KMS-11 (cell line): ENCODE data around the gene PIGT.
A peak's percentile ranks its signal among the peaks of the same experiment; 100 is the strongest.

Source experiments
- H2AFZ ChIP-seq: fragments of 200-600 bp; sonication (generic); 2 replicates; pipeline ENCODE4 v1.6.1; 2016; ENCODE audit warnings: antibody characterized with exemption, mixed run types, low read depth
- H3K27ac ChIP-seq: fragments of 200-600 bp; sonication (generic); 2 replicates; pipeline ENCODE4 v1.6.1; 2016; ENCODE audit warnings: mild to moderate bottlenecking, mixed run types
- H3K27me3 ChIP-seq: fragments of 200-600 bp; sonication (generic); 2 replicates; pipeline ENCODE4 v1.6.1; 2017; ENCODE audit warnings: mild to moderate bottlenecking, low read depth, mixed run types, moderate library complexity; ENCODE audit not compliant: insufficient read depth
- H3K36me3 ChIP-seq: fragments of 200-600 bp; sonication (generic); 2 replicates; pipeline ENCODE4 v1.6.1; 2017; ENCODE audit warnings: mild to moderate bottlenecking, mixed run types; ENCODE audit not compliant: insufficient read depth
- H3K4me1 ChIP-seq: fragments of 200-600 bp; sonication (generic); 2 replicates; pipeline ENCODE4 v1.6.1; 2016; ENCODE audit warnings: mild to moderate bottlenecking, low read depth, mixed run types; ENCODE audit not compliant: poor library complexity, severe bottlenecking
- H3K4me2 ChIP-seq: fragments of 200-600 bp; sonication (generic); 2 replicates; pipeline ENCODE4 v1.7.0; 2016; ENCODE audit warnings: mild to moderate bottlenecking, mixed run types
- H3K4me3 ChIP-seq: fragments of 200-600 bp; sonication (generic); IDR thresholded peaks from 2 replicates; pipeline ENCODE4 v1.6.1; 2017; ENCODE audit warnings: low read depth, low read length, mixed read lengths; ENCODE audit not compliant: insufficient read depth
- H3K79me2 ChIP-seq: fragments of 200-600 bp; sonication (generic); 2 replicates; pipeline ENCODE4 v1.6.1; 2016; ENCODE audit warnings: low read depth, mixed run types; ENCODE audit not compliant: insufficient read depth
- H3K9ac ChIP-seq: fragments of 200-600 bp; sonication (generic); 2 replicates; pipeline ENCODE4 v1.6.1; 2016; ENCODE audit warnings: mild to moderate bottlenecking, mixed run types
- H4K20me1 ChIP-seq: fragments of 200-600 bp; sonication (generic); 2 replicates; pipeline ENCODE4 v1.6.1; 2016; ENCODE audit warnings: mild to moderate bottlenecking, mixed run types; ENCODE audit not compliant: insufficient read depth
- TF ChIP-seq, protein P1 (sequence below): fragments of 200-600 bp; sonication (generic); conservative IDR thresholded peaks from 2 replicates; pipeline ENCODE4 v1.6.1; 2017; ENCODE audit warnings: low read depth, mild to moderate bottlenecking, antibody characterized with exemption, low read length, moderate library complexity, mixed read lengths

PIGT gene

DNA sequence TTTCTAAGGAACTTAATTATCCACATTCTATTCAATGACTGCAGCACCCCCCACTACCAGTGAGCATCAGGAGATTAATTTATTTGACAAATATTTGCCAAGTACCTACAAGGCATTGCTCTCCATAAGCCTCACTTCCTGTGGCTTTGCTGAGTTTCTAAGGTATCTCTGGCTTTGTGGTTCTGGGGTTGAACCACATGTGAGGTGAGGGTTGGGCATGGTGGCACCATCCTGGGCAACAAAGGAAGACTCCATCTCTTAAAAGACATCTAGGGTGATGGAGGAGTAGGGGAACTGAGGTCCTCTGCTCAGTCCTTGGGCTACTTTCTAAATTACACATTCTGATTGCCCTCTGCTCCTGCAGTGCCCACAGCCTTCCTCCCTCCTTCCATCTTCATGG is 28.1 kb downstream of the PIGT start:
- H3K4me2 ChIP-seq: peak overlapping the region; percentile 37; the same call in 1 of the 2 replicates
- peaks cover 14% of the 10 kb centered on the region for H3K4me1 ChIP-seq
- H4K20me1 ChIP-seq: no peaks in the 10 kb centered on the region
- no peak overlapping the region for H3K27ac ChIP-seq
- no peaks in the 10 kb centered on the region for H3K27me3 ChIP-seq
- no peak overlapping the region for H2AFZ ChIP-seq
- no peaks in the 10 kb centered on the region for H3K79me2 ChIP-seq
- TF ChIP-seq, protein P1, sequence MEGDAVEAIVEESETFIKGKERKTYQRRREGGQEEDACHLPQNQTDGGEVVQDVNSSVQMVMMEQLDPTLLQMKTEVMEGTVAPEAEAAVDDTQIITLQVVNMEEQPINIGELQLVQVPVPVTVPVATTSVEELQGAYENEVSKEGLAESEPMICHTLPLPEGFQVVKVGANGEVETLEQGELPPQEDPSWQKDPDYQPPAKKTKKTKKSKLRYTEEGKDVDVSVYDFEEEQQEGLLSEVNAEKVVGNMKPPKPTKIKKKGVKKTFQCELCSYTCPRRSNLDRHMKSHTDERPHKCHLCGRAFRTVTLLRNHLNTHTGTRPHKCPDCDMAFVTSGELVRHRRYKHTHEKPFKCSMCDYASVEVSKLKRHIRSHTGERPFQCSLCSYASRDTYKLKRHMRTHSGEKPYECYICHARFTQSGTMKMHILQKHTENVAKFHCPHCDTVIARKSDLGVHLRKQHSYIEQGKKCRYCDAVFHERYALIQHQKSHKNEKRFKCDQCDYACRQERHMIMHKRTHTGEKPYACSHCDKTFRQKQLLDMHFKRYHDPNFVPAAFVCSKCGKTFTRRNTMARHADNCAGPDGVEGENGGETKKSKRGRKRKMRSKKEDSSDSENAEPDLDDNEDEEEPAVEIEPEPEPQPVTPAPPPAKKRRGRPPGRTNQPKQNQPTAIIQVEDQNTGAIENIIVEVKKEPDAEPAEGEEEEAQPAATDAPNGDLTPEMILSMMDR: no peak
- no peak overlapping the region for H3K4me3 ChIP-seq
- no peaks in the 10 kb centered on the region for H3K36me3 ChIP-seq
- no peak overlapping the region for H3K9ac ChIP-seq

DNA sequence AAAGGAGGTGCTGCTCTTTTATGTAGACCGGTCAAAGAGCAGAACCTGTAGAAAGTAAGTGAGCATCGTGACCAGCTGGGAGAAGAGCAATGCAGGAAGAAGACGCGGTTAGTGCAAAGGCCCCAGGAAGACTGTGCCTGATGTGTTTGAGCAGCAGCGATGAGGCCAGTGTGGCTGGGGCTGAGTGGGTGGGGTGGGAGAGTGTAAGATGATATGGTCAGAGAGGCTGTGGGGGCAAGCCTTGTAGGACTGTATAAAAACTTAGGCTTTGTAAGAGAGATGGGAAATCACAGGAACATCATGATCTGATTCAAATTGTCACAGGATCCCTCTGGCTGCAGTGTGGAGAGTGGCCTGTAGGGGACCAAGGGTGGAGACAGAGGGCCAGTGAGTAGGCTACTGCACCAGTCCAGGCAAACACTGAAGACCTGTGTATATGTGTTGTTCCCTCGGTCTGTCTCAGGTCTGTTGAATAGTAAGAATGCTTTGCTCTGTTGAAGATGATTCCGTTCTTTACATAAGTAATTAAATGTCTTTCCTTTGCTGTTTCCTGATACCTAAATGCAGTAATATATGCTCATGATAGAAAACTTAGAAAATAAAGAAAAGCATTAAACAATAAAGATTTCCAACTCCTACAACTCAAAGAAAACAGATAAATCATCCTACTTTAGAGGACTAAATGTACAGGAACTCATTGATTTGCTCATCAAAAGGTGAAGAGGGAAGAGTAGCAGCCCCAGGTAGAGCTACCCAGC is 30.0 kb downstream of the PIGT start:
- TF ChIP-seq, protein P1: peak; percentile 84
- H3K36me3 ChIP-seq: no peaks in the 10 kb centered on the region
- no peak overlapping the region for H3K9ac ChIP-seq
- no peak overlapping the region for H3K4me2 ChIP-seq
- no peak overlapping the region for H3K27ac ChIP-seq
- no peak overlapping the region for H2AFZ ChIP-seq
- peaks cover 14% of the 10 kb centered on the region for H3K4me1 ChIP-seq
- H3K79me2 ChIP-seq: no peaks in the 10 kb centered on the region
- H4K20me1 ChIP-seq: no peaks in the 10 kb centered on the region
- no peak overlapping the region for H3K4me3 ChIP-seq
- no peaks in the 10 kb centered on the region for H3K27me3 ChIP-seq

DNA sequence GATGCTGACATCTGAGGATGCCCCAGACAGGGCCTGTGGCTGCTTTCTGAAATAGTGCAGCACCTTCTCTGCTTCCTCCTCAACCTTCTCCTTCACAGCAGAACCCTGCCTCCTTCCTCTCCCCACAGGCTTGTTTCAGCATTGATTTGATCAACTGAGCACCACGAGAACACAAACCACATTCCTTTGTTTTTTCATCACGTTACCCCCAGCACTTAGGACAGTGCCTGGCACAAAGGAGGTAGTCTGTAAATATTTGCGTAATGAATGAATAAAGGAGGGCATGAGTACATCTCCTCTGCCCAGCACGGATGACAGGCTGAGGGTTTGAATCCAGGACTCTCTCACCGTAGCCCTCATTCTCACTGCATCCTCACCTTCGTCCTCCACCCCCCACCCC is 32.3 kb downstream of the PIGT start:
- Histone ChIP-seq H3K79me2 (no peaks in the 10 kb centered on the region), H3K4me2 (no peak overlapping the region), H4K20me1 (no peaks in the 10 kb centered on the region), H3K4me3 (no peak overlapping the region), H3K27ac (no peak overlapping the region), H3K4me1 (peaks cover 14% of the 10 kb centered on the region), H3K27me3 (no peaks in the 10 kb centered on the region), H3K36me3 (no peaks in the 10 kb centered on the region), H2AFZ (no peak overlapping the region), H3K9ac (no peak overlapping the region)
- TF ChIP-seq, protein P1: no peak

- no peaks in the 10 kb centered on the region for H4K20me1 ChIP-seq
- no peak overlapping the region for H3K9ac ChIP-seq
- no peak overlapping the region for H2AFZ ChIP-seq
- no peak overlapping the region for H3K4me3 ChIP-seq
- no peaks in the 10 kb centered on the region for H3K79me2 ChIP-seq
- peaks cover 2% of the 10 kb centered on the region for H3K4me1 ChIP-seq
- H3K27me3 ChIP-seq: no peaks in the 10 kb centered on the region
- no peak overlapping the region for H3K27ac ChIP-seq
- TF ChIP-seq, protein P1: no peak
- no peaks in the 10 kb centered on the region for H3K36me3 ChIP-seq
- H3K4me2 ChIP-seq: no peak overlapping the region
These were observed 33.6 kb downstream of the PIGT start for GRCh38 chr20:45449528-45449927.
